ENCODE results near the gene SLC9A3.

GRCh38 chr5:555058-555623 is 30.9 kb upstream of the SLC9A3 start:
- TF ChIP-seq CTCF (IDR thresholded peaks at IDR 0.05) (no peak), POLR2AphosphoS5 (IDR thresholded peaks at IDR 0.05) (no peak), POLR2A (IDR thresholded peaks at IDR 0.05) (no peak), EP300 (IDR thresholded peaks at IDR 0.05) (no peak)
